Stomach (tissue), 4 donors: ENCODE results near the gene TM9SF1.

Experiments used
- POLR2AphosphoS5 ChIP-seq, 3 donors: sonication (generic); formaldehyde crosslinking; IDR thresholded peaks; one replicate each; pipeline ENCODE4 v1.6.1; 2016; ENCODE audit warnings: antibody characterized with exemption in 3 of 3
- TF ChIP-seq, protein P1 (sequence below), 7 experiments: fragments of 450-650 bp in 4 of 7; fragments of 200-600 bp in 3 of 7; sonication (generic) in 3 of 7; IDR thresholded peaks; one replicate each; pipeline ENCODE4 v1.5.1; 2016 to 2019; ENCODE audit warnings: antibody characterized with exemption in 7 of 7, control low read depth in 2 of 7, mild to moderate bottlenecking in 1 of 7

DNA sequence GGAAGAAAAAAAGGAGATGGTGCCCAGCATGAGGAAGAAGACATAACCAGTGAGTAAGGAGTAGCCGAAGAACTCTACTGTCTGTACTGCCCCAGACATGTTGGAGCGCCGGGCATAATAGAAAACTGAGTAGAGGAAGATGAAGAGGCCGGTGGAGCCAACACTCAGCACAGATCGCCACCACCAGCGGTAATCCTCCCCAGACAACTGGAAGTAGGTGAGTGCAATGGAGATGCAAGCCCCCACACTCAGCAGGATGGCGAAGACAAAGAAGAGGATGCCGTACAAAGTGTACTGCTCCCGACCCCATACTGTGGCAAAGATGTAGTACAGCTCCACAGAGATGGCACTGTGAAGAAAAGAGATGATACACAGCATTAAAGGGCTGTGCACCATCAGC is 5.8 kb downstream of the TM9SF1 start:
- TF ChIP-seq POLR2AphosphoS5 (IDR thresholded peaks at IDR 0.05) = no peak
- TF ChIP-seq, protein P1, sequence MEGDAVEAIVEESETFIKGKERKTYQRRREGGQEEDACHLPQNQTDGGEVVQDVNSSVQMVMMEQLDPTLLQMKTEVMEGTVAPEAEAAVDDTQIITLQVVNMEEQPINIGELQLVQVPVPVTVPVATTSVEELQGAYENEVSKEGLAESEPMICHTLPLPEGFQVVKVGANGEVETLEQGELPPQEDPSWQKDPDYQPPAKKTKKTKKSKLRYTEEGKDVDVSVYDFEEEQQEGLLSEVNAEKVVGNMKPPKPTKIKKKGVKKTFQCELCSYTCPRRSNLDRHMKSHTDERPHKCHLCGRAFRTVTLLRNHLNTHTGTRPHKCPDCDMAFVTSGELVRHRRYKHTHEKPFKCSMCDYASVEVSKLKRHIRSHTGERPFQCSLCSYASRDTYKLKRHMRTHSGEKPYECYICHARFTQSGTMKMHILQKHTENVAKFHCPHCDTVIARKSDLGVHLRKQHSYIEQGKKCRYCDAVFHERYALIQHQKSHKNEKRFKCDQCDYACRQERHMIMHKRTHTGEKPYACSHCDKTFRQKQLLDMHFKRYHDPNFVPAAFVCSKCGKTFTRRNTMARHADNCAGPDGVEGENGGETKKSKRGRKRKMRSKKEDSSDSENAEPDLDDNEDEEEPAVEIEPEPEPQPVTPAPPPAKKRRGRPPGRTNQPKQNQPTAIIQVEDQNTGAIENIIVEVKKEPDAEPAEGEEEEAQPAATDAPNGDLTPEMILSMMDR (IDR thresholded peaks at IDR 0.05) = no peak
